T1000 (cell line): ENCODE data around the gene PRKD3.
"Not testable (repeated sequence)": the region's sequence is repeated elsewhere in the genome, so short reads cannot be mapped to it uniquely, and the experiment has no call there.

Source experiments
- DNase-seq: peaks from one replicate; lab custom pipeline; 2025; ENCODE audit warnings: mixed read lengths; lab: John Stamatoyannopoulos, UW

Gene PRKD3

GRCh38 chr2:37316181-37316580, 8.5 kb downstream of the PRKD3 start:
- DNase-seq = no peak

- DNase-seq = no peak
These were observed 9.3 kb downstream of the PRKD3 start for GRCh38 chr2:37315364-37315763.

GRCh38 chr2:37307500-37307899, 17.1 kb downstream of the PRKD3 start:
- DNase-seq = no peak

- DNase-seq = no peak
These were observed 18.6 kb downstream of the PRKD3 start for GRCh38 chr2:37306024-37306423.

- DNase-seq = no peak
These were observed 21.9 kb downstream of the PRKD3 start for GRCh38 chr2:37302701-37303252.

- DNase-seq = no peak
These were observed 23.2 kb downstream of the PRKD3 start for GRCh38 chr2:37301408-37301807.

GRCh38 chr2:37300578-37300977, 24.1 kb downstream of the PRKD3 start:
- DNase-seq = no peak

GRCh38 chr2:37300146-37300545, 24.5 kb downstream of the PRKD3 start:
- DNase-seq = no peak

GRCh38 chr2:37297632-37298031, 27.0 kb downstream of the PRKD3 start:
- no peak for DNase-seq

- DNase-seq = no peak
These were observed 29.1 kb downstream of the PRKD3 start for GRCh38 chr2:37295469-37296073.

- DNase-seq = not testable (repeated sequence)
These were observed 29.8 kb downstream of the PRKD3 start for GRCh38 chr2:37294858-37295257.

- DNase-seq = no peak
These were observed 33.0 kb downstream of the PRKD3 start for GRCh38 chr2:37291680-37292079.

GRCh38 chr2:37287966-37288365, 36.7 kb downstream of the PRKD3 start:
- DNase-seq = no peak

- DNase-seq = no peak
These were observed 40.3 kb downstream of the PRKD3 start for GRCh38 chr2:37284381-37284780.

- DNase-seq = peak; percentile 4
These were observed 41.4 kb downstream of the PRKD3 start for GRCh38 chr2:37283207-37283606.

GRCh38 chr2:37282746-37283145, 41.9 kb downstream of the PRKD3 start:
- no peak for DNase-seq

GRCh38 chr2:37281916-37282315, 42.7 kb downstream of the PRKD3 start:
- DNase-seq = no peak

GRCh38 chr2:37276291-37276690, 48.3 kb downstream of the PRKD3 start:
- DNase-seq = no peak
